GM23338 (cell line): ENCODE results near the gene LIN7C. TPM values are rescaled to one million over a fixed set of nuclear protein-coding genes. Genes with fewer than 3 reads are reported as not detected.

Source experiments
- ATAC-seq: fragments of 200-7000 bp; cut with Tn5 transposase; 3 replicates; pipeline ENCODE4 v1.9.1; 2020
- DNase-seq: peaks from one replicate; pipeline ENCODE4 v3.0.0-alpha.2; 2015; ENCODE audit warnings: low spot score
- H2AFZ ChIP-seq: fragments of 200-600 bp; sonication (generic); 2 replicates; pipeline ENCODE4 v1.8.0; 2016; ENCODE audit warnings: antibody characterized with exemption, mild to moderate bottlenecking, moderate library complexity
- H3F3A ChIP-seq: fragments of 200-600 bp; sonication (generic); replicated peaks from 2 replicates; pipeline ENCODE4 v1.8.0; 2017; ENCODE audit warnings: antibody characterized with exemption, mixed run types, low read depth
- H3K27ac ChIP-seq: fragments of 200-600 bp; sonication (generic); 2 replicates; pipeline ENCODE4 v1.6.1; 2016; ENCODE audit warnings: low read depth
- H3K27me3 ChIP-seq: fragments of 200-600 bp; sonication (generic); 2 replicates; pipeline ENCODE4 v1.8.0; 2016; ENCODE audit warnings: mild to moderate bottlenecking, mixed run types, moderate library complexity; ENCODE audit not compliant: insufficient read depth
- H3K36me3 ChIP-seq: fragments of 200-600 bp; sonication (generic); 2 replicates; pipeline ENCODE4 v1.8.0; 2016; ENCODE audit warnings: mild to moderate bottlenecking; ENCODE audit not compliant: insufficient read depth
- H3K4me1 ChIP-seq: fragments of 200-600 bp; sonication (generic); 2 replicates; pipeline ENCODE4 v1.8.0; 2016; ENCODE audit warnings: mild to moderate bottlenecking, moderate library complexity; ENCODE audit not compliant: insufficient read depth
- H3K4me2 ChIP-seq: fragments of 200-600 bp; sonication (generic); 2 replicates; pipeline ENCODE4 v1.7.1; 2017; ENCODE audit warnings: mixed run types
- H3K4me3 ChIP-seq: fragments of 200-600 bp; sonication (generic); 2 replicates; pipeline ENCODE4 v1.6.1; 2016; ENCODE audit warnings: mixed run types
- H3K79me2 ChIP-seq: fragments of 200-600 bp; sonication (generic); replicated peaks from 2 replicates; pipeline ENCODE4 v1.8.0; 2017; ENCODE audit warnings: mild to moderate bottlenecking; ENCODE audit not compliant: insufficient read depth
- H3K9me2 ChIP-seq: fragments of 200-600 bp; sonication (generic); 2 replicates; pipeline ENCODE4 v1.8.0; 2017; ENCODE audit not compliant: insufficient read depth
- H4K20me1 ChIP-seq: fragments of 200-600 bp; sonication (generic); replicated peaks from 2 replicates; pipeline ENCODE4 v1.8.0; 2017; ENCODE audit warnings: mild to moderate bottlenecking; ENCODE audit not compliant: insufficient read depth
- H3K27ac Mint-ChIP-seq: 2 replicates; pipeline ENCODE4 v1.8.0; 2020; ENCODE audit warnings: inconsistent platforms, mild to moderate bottlenecking, moderate library complexity, mixed read lengths
- H3K27me3 Mint-ChIP-seq: 3 replicates; pipeline ENCODE4 v1.8.0; 2022; ENCODE audit warnings: low read depth, mild to moderate bottlenecking, moderate library complexity, mixed read lengths, inconsistent platforms; ENCODE audit not compliant: insufficient read depth, poor library complexity
- H3K36me3 Mint-ChIP-seq: 3 replicates; pipeline ENCODE4 v1.8.0; 2021; ENCODE audit warnings: low read depth, mild to moderate bottlenecking, inconsistent platforms, moderate library complexity, mixed read lengths
- H3K4me1 Mint-ChIP-seq: 3 replicates; pipeline ENCODE4 v1.8.0; 2020; ENCODE audit warnings: mild to moderate bottlenecking, inconsistent platforms, mixed read lengths
- H3K4me3 Mint-ChIP-seq: 3 replicates; pipeline ENCODE4 v1.8.0; 2021; ENCODE audit warnings: moderate library complexity, mild to moderate bottlenecking, inconsistent platforms, mixed read lengths
- H3K9me3 Mint-ChIP-seq: 3 replicates; pipeline ENCODE4 v1.8.0; 2020; ENCODE audit warnings: moderate library complexity, mild to moderate bottlenecking, inconsistent platforms, mixed read lengths
- CREB1 ChIP-seq: fragments of 250-450 bp; sonication (Bioruptor Pico); IDR thresholded peaks from 2 replicates; pipeline ENCODE4 v1.5.0; 2020; ENCODE audit warnings: low read depth, mild to moderate bottlenecking, moderate library complexity
- EZH2 ChIP-seq: fragments of 200-600 bp; sonication (generic); IDR thresholded peaks from one replicate; pipeline ENCODE4 v1.8.0; 2017; ENCODE audit warnings: antibody characterized with exemption, mild to moderate bottlenecking, low read depth; ENCODE audit not compliant: unreplicated experiment
- EZH2phosphoT487 ChIP-seq: fragments of 200-600 bp; sonication (generic); IDR thresholded peaks from one replicate; pipeline ENCODE4 v1.8.1; 2018; ENCODE audit warnings: antibody characterized with exemption; ENCODE audit not compliant: unreplicated experiment
- JUNB ChIP-seq: IDR thresholded peaks from one replicate; pipeline ENCODE4 v1.6.1; 2016; ENCODE audit warnings: antibody characterized with exemption; ENCODE audit not compliant: unreplicated experiment
- NANOG ChIP-seq: IDR thresholded peaks from 2 replicates; pipeline ENCODE4 v1.6.1; 2016; ENCODE audit warnings: antibody characterized with exemption, borderline replicate concordance
- POLR2AphosphoS5 ChIP-seq: IDR thresholded peaks from 2 replicates; pipeline ENCODE4 v1.6.1; 2016; ENCODE audit warnings: antibody characterized with exemption, low read depth
- STAT1 ChIP-seq: IDR thresholded peaks from one replicate; pipeline ENCODE4 v1.6.1; 2016; ENCODE audit warnings: antibody characterized with exemption; ENCODE audit not compliant: unreplicated experiment
- ZNF114 ChIP-seq: fragments of 250-450 bp; sonication (Bioruptor Pico); IDR thresholded peaks from 2 replicates; pipeline ENCODE4 v1.5.0; 2020; ENCODE audit warnings: mild to moderate bottlenecking, moderate library complexity
- ZNF331 ChIP-seq: fragments of 250-450 bp; sonication (Bioruptor Pico); IDR thresholded peaks from 2 replicates; pipeline ENCODE4 v1.5.0; 2020; ENCODE audit warnings: low read depth, mild to moderate bottlenecking, moderate library complexity
- polyA plus RNA-seq: library from polyadenylated mRNA; unstranded; fragments of >200 nt; fragmentation: Nextera tagmentation; extraction: Ambion mirVana; gene quantifications from 2 replicates; pipeline ENCODE4 v1.2.1, GENCODE V29; 2016
- total RNA-seq: library from RNA; depleted of rRNA; stranded (reverse); fragments of >200 nt; shearing (Covaris generic); gene quantifications from 2 replicates; pipeline ENCODE4 v1.2.3, GENCODE V29; 2014
- TF ChIP-seq, protein P1 (sequence below): IDR thresholded peaks from one replicate; pipeline ENCODE4 v1.6.1; 2018; ENCODE audit warnings: antibody characterized with exemption; ENCODE audit not compliant: unreplicated experiment
- TF ChIP-seq, protein P2 (sequence below): IDR thresholded peaks from 2 replicates; pipeline ENCODE4 v1.6.1; 2016; ENCODE audit warnings: antibody characterized with exemption

LIN7C gene
- total and polyA plus RNA-seq, 2 experiments from 2014 or later, result 22.5 to 61.0 TPM

DNA sequence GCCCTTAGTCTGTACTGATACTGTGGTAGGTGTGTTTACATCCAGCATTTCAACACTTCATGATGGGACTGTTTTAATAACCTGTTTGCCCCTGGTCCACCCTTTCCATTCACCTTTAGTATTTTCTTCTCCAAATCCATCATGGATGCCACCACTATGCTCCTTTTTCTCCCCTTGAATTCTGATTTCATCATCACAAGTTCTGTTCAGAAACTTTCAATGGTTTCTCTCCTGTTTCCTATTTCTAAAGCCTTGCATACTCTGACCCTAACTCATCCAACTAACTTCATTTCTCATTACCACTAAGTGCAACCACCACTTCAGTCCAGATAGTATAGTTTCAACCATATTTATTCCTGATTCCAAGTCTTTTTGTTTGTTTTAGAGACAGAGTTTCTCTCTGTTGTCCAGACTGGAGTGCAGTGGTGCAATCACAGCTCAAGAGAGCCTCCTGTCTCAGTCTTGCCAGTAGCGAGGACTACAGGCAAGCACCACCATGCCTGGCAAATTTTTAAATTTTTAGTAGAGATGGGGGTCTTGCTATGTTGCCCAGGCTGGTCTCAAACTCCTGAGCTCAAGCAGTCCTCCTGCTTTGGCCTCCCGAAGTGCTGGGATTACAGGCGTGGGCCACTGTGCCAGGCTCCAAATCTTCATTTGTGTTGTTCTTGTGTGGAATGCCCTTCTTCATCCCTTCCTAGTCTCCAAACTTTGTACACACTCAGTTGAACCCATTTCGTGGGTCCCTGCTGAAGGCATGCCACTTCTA lies 1.2 kb upstream of the LIN7C start:
- peaks cover 19% of the 10 kb centered on the region for H4K20me1 ChIP-seq
- H3K4me3 ChIP-seq, result peak overlapping the region; percentile 92; the same call in 1 of the 2 replicates
- Mint-ChIP-seq H3K27me3 (peaks cover 2% of the 10 kb centered on the region), H3K27ac (peak overlapping the region; percentile 47), H3K4me3 (peak overlapping the region; percentile 100), H3K9me3 (no peaks in the 10 kb centered on the region), H3K4me1 (peaks cover 19% of the 10 kb centered on the region), H3K36me3 (peaks cover 2% of the 10 kb centered on the region; the same call in 1 of the 3 replicates)
- H3K9me2 ChIP-seq, result no peaks in the 10 kb centered on the region
- H3K27me3 ChIP-seq, result no peaks in the 10 kb centered on the region
- H3K4me1 ChIP-seq, result peaks cover 5% of the 10 kb centered on the region
- H2AFZ ChIP-seq, result no peak overlapping the region
- no peak for DNase-seq
- H3K27ac ChIP-seq, result no peak overlapping the region
- no peak for ATAC-seq
- peak overlapping the region; percentile 99 for H3K4me2 ChIP-seq
- no peak for TF ChIP-seq CREB1 (CRISPR knock-in tag)
- TF ChIP-seq EZH2phosphoT487, result no peak
- TF ChIP-seq, protein P1, sequence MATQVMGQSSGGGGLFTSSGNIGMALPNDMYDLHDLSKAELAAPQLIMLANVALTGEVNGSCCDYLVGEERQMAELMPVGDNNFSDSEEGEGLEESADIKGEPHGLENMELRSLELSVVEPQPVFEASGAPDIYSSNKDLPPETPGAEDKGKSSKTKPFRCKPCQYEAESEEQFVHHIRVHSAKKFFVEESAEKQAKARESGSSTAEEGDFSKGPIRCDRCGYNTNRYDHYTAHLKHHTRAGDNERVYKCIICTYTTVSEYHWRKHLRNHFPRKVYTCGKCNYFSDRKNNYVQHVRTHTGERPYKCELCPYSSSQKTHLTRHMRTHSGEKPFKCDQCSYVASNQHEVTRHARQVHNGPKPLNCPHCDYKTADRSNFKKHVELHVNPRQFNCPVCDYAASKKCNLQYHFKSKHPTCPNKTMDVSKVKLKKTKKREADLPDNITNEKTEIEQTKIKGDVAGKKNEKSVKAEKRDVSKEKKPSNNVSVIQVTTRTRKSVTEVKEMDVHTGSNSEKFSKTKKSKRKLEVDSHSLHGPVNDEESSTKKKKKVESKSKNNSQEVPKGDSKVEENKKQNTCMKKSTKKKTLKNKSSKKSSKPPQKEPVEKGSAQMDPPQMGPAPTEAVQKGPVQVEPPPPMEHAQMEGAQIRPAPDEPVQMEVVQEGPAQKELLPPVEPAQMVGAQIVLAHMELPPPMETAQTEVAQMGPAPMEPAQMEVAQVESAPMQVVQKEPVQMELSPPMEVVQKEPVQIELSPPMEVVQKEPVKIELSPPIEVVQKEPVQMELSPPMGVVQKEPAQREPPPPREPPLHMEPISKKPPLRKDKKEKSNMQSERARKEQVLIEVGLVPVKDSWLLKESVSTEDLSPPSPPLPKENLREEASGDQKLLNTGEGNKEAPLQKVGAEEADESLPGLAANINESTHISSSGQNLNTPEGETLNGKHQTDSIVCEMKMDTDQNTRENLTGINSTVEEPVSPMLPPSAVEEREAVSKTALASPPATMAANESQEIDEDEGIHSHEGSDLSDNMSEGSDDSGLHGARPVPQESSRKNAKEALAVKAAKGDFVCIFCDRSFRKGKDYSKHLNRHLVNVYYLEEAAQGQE, result no peak
- TF ChIP-seq POLR2AphosphoS5, result no peak
- no peak for TF ChIP-seq EZH2
- no peak for TF ChIP-seq ZNF114 (CRISPR knock-in tag)
- TF ChIP-seq, protein P2, sequence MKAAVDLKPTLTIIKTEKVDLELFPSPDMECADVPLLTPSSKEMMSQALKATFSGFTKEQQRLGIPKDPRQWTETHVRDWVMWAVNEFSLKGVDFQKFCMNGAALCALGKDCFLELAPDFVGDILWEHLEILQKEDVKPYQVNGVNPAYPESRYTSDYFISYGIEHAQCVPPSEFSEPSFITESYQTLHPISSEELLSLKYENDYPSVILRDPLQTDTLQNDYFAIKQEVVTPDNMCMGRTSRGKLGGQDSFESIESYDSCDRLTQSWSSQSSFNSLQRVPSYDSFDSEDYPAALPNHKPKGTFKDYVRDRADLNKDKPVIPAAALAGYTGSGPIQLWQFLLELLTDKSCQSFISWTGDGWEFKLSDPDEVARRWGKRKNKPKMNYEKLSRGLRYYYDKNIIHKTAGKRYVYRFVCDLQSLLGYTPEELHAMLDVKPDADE, result no peak
- TF ChIP-seq STAT1, result no peak
- H3K36me3 ChIP-seq, result no peaks in the 10 kb centered on the region
- peaks cover 37% of the 10 kb centered on the region for H3K79me2 ChIP-seq
- no peaks in the 10 kb centered on the region for H3F3A ChIP-seq

DNA sequence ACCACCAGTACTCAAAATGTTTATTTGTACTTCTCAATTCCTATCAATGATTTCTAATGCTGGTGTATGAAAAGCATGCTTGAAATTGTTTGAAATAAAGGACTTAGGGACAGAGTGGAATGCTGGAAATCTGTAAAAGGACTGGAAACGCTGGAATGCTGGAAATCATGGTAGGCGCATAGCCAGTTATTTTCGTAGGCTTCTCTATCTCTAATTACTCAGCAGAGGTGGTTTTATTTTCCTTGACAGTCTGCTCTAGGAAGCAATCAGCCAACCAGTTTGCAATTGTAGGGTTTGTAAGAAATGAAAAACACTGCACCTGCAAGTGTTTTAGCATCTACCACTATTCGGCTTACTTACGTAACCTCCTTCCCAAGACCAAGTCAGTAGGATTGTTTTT lies 788 bp downstream of the LIN7C start:
- Histone ChIP-seq H3K4me1 (peaks cover 5% of the 10 kb centered on the region), H3K36me3 (peaks cover 10% of the 10 kb centered on the region), H3K27me3 (no peaks in the 10 kb centered on the region), H3F3A (no peaks in the 10 kb centered on the region), H2AFZ (peak overlapping the region; percentile 90), H3K27ac (peak overlapping the region; percentile 86), H3K79me2 (peaks cover 48% of the 10 kb centered on the region), H4K20me1 (peaks cover 19% of the 10 kb centered on the region), H3K4me3 (peak overlapping the region; percentile 92), H3K4me2 (peak overlapping the region; percentile 99), H3K9me2 (no peaks in the 10 kb centered on the region)
- Mint-ChIP-seq H3K27me3 (peaks cover 2% of the 10 kb centered on the region), H3K27ac (peak overlapping the region; percentile 99), H3K9me3 (no peaks in the 10 kb centered on the region), H3K4me1 (peaks cover 19% of the 10 kb centered on the region), H3K4me3 (peak overlapping the region; percentile 100), H3K36me3 (peaks cover 13% of the 10 kb centered on the region; the same call in 2 of the 3 replicates)
- DNase-seq (peak; percentile 17), ATAC-seq (no peak)
- TF ChIP-seq STAT1 (no peak), POLR2AphosphoS5 (no peak), ZNF331 (CRISPR knock-in tag) (no peak), CREB1 (CRISPR knock-in tag) (no peak), JUNB (no peak), EZH2 (no peak), NANOG (no peak)
- TF ChIP-seq, protein P2, result no peak
